ENCODE results near the gene TAAR1. TPM values are rescaled to one million over a fixed set of nuclear protein-coding genes. Genes with fewer than 3 reads are reported as not detected.
"Not testable (repeated sequence)": the region's sequence is repeated elsewhere in the genome, so short reads cannot be mapped to it uniquely, and the experiment has no call there.

The TAAR1 gene
- total RNA-seq, 2 experiments from 2014 or later = not detected

DNA sequence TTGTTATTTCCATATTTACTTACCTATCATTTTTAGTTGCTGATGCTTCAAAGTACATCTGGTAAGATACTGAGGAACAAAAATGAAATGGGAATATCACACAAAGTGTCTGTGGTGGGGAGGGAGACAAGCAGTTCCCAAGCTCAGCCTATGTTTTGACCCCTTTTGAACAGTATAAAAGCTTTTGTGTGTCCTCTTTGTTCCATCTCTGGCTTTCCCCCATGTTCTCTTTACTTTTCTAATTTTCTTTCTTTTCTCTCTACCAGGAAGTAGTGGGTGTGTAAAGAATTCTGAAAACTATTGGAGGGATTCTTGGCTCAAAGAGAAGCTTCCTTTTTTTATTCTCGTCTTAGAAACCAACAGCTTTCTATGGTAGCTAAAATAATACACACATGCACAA is 42.3 kb downstream of the TAAR1 start:
- POLR2A ChIA-PET = no interaction called here
- CTCF ChIA-PET = no interaction called here
- Mint-ChIP-seq H3K4me1 (no peaks in the 10 kb centered on the region), H3K4me3 (no peak overlapping the region), H3K36me3 (ENCODE audit: low read depth) (no peaks in the 10 kb centered on the region), H3K27ac (no peak overlapping the region), H3K27me3 (peaks cover 12% of the 10 kb centered on the region), H3K9me3 (ENCODE audit: low read depth) (no peaks in the 10 kb centered on the region)
- ATAC-seq (no peak), DNase-seq (no peak)
- intact Hi-C loops (cut with DNase I, micrococcal nuclease) = no loop called here

DNA sequence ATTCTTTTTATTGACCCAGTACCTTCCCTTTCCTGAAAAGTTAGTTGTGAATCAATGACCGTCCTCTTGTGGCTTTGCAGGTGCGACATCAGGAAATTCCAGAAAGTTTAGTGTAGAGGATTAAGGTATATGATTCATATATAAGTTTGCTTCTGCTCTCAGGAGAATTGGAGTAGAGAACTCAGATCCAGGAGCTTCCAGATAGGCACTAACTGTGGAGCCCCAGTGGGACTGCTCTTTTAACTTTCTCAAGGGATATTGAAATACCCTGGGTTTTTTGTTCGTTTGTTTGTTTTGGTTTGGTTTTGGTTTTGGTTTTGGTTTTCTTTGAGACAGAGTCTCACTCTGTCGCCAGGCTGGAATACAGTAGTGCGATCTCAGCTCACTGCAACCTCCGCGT is 44.4 kb downstream of the TAAR1 start:
- intact Hi-C loops (cut with DNase I, micrococcal nuclease) = no loop called here
- Mint-ChIP-seq H3K4me3 (no peak overlapping the region), H3K4me1 (no peaks in the 10 kb centered on the region), H3K27me3 (peaks cover 12% of the 10 kb centered on the region), H3K27ac (no peak overlapping the region), H3K9me3 (ENCODE audit: low read depth) (no peaks in the 10 kb centered on the region), H3K36me3 (ENCODE audit: low read depth) (no peaks in the 10 kb centered on the region)
- no peak for ATAC-seq
- ChIA-PET CTCF (no interaction called here), POLR2A (no interaction called here)
- no peak for DNase-seq

DNA sequence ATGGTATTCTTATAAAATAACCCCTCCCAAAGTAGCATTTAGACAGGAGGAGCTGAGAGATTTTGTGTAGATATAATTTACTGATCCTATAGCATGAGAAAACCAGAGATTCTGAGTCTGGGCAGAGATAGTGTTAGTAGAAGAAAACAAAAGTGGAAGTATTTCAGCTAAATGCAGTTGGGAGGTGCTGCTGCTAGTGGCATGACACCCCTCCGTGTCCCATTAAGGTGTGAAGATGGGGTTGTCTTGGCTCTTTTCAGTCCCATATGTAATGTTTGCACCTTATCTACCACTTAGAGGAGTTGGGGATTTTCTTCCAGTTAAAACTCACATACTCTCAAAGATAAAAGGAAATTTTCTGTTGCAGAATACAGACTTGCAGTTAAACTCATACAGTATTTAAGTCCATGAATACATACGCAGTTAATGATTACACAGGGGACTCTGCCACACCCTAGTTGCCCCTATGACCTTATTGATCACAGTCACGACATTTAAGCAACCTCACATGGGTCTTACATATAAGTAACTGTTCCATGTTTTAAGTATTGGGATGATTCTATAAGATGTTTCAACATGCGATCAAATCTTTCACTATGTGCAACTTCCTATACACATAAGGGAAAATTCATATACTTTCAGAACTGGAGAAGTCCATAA is 46.4 kb downstream of the TAAR1 start:
- no peak overlapping the region for H3K27ac Mint-ChIP-seq
- ChIA-PET POLR2A (no interaction called here), CTCF (no interaction called here)
- no peaks in the 10 kb centered on the region for H3K4me1 Mint-ChIP-seq
- DNase-seq = no peak
- intact Hi-C loops (cut with DNase I, micrococcal nuclease) = no loop called here
- no peaks in the 10 kb centered on the region for H3K36me3 Mint-ChIP-seq (ENCODE audit: low read depth)
- peaks cover 6% of the 10 kb centered on the region for H3K27me3 Mint-ChIP-seq
- H3K9me3 Mint-ChIP-seq (ENCODE audit: low read depth) = no peaks in the 10 kb centered on the region
- no peak for ATAC-seq
- H3K4me3 Mint-ChIP-seq = no peak overlapping the region

DNA sequence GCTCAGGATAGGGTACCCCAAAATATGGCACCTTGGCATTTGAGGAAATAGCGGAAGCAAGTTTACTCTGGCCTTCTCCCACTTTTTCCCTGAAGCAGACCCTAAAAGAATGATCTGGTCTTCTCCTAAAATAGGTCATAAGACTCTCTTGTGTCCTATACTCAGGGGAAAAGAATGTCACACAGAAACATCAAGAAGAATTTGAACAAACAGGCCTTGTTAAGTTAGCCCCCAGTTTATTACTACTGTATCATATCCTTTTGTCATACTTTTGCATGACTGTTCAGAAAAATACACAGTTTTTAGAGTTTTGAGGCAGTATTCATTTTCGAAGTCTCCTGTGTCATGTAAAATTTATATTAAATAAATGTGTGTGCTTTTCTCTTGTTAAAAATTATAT is 47.4 kb downstream of the TAAR1 start:
- no peak overlapping the region for H3K27ac Mint-ChIP-seq
- CTCF ChIA-PET = no interaction called here
- DNase-seq = no peak
- intact Hi-C loops (cut with DNase I, micrococcal nuclease) = no loop called here
- H3K36me3 Mint-ChIP-seq (ENCODE audit: low read depth) = no peaks in the 10 kb centered on the region
- ATAC-seq = no peak
- no peak overlapping the region for H3K4me3 Mint-ChIP-seq
- H3K27me3 Mint-ChIP-seq = peaks cover 6% of the 10 kb centered on the region
- POLR2A ChIA-PET = no interaction called here
- no peaks in the 10 kb centered on the region for H3K4me1 Mint-ChIP-seq
- no peaks in the 10 kb centered on the region for H3K9me3 Mint-ChIP-seq (ENCODE audit: low read depth)

DNA sequence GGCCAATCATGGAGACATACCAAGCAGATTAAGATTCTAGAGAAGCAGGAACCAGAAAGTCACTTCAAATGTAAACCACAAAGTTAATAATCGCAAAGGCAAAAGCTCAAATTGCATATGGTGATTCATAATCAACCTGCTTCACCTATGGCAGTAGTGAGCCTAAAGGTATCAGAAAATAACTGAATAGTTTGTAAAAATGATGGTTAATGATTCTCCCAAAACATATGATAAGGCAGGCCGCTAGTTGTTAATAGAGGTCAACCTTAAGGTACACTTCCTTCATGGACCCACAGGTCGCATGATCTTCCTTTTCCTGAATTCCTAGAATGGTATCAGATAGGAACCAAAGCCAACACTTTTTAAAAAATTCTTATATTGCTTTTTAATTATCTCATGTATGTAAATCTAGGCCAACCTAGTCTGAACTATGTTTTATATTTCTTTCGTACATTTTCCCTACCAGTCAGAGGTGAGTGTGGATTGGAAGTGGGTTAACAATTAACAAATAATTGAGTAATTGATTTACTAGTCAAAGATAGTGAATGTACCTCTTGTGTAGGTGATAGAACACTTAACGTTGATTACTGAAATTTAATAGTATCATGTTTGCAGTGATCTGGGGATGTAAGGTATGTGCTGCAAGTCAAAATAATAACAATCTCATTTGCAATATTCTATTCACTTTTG is 51.3 kb downstream of the TAAR1 start:
- Mint-ChIP-seq H3K4me3 (no peak overlapping the region), H3K27ac (no peak overlapping the region), H3K9me3 (ENCODE audit: low read depth) (no peaks in the 10 kb centered on the region), H3K27me3 (peaks cover 12% of the 10 kb centered on the region), H3K36me3 (ENCODE audit: low read depth) (no peaks in the 10 kb centered on the region), H3K4me1 (no peaks in the 10 kb centered on the region)
- intact Hi-C loops (cut with DNase I, micrococcal nuclease) = no loop called here
- ATAC-seq (no peak), DNase-seq (no peak)
- ChIA-PET CTCF (no interaction called here), POLR2A (no interaction called here)

DNA sequence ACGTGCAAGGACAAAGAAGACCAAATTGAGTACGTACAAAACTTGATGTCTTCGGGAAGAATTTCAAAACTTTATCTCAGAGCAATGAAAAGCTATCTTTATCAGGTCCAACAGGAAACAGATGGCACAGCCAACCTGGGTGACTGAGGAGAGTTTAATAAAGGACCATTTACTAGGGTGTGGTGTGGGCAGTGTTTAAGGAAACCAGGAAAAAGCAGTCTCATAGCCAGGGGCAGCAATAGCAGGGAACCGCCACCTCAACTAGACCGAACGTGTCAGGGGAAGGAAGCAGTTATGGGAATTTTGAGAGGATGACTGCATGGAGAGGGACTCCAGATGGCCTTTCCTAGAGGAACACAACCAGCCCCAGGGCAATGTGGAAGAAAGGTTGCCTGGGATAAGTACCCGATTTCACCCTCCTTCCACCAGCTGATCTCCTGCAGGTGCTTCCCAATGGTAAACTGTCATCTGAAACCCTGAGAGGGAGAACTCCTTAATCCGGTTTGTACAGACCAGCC is 54.3 kb downstream of the TAAR1 start:
- Mint-ChIP-seq H3K4me3 (no peak overlapping the region), H3K27me3 (peaks cover 12% of the 10 kb centered on the region), H3K9me3 (ENCODE audit: low read depth) (no peaks in the 10 kb centered on the region), H3K27ac (no peak overlapping the region), H3K4me1 (no peaks in the 10 kb centered on the region), H3K36me3 (ENCODE audit: low read depth) (no peaks in the 10 kb centered on the region)
- intact Hi-C loops (cut with DNase I, micrococcal nuclease) = no loop called here
- DNase-seq = no peak
- ChIA-PET POLR2A (no interaction called here), CTCF (interaction anchor here (0.8 to 1.2 kb wide), 2 partner anchors 9 to 1362 kb away, joined by 3 read pairs; no protein-coding TSS in a partner anchor)
- no peak for ATAC-seq

DNA sequence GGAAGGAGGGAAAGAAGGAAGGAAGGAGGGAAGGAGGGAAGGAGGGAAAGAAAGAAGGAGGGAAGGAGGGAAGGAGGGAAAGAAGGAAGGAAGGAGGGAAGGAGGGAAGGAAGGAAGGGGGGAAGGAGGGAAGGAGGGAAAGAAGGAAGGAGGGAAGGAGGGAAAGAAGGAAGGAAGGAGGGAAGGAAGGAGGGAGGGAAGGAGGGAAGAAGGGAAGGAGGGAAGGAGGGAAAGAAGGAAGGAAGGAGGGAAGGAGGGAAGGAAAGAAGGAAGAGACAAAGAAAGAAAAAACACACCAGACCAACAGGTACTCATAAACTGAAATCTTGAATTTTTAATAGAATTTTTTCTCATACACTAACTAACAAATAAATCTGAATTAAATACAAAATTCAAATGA is 58.1 kb downstream of the TAAR1 start:
- CTCF ChIA-PET; H3K4me3 Mint-ChIP-seq; H3K9me3 Mint-ChIP-seq (ENCODE audit: low read depth); H3K36me3 Mint-ChIP-seq (ENCODE audit: low read depth); DNase-seq; H3K4me1 Mint-ChIP-seq; POLR2A ChIA-PET; intact Hi-C loops (cut with DNase I, micrococcal nuclease); H3K27ac Mint-ChIP-seq; ATAC-seq: not testable (repeated sequence)
- peaks cover 20% of the 10 kb centered on the region for H3K27me3 Mint-ChIP-seq

DNA sequence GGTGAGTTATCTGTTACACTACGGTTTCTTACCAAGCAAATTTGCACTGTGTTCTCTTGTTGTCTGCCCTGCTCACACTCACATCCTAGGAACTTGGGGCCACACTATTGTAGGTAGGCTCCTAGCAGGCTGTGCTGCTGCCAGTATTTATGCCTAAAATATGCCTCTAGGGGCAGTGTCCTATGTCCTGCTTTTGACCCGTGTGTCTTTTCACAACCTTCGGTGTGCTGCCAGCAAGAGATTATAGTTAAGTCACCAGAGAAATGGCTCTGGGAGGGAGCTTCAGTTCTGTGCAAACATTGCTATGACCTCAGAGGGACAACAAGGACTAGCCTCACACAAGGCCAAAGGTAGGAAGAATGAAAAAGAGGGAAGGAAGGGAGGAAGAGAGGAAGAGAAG is 60.5 kb downstream of the TAAR1 start:
- Mint-ChIP-seq H3K27me3 (peaks cover 14% of the 10 kb centered on the region), H3K36me3 (ENCODE audit: low read depth) (no peaks in the 10 kb centered on the region), H3K4me1 (no peaks in the 10 kb centered on the region), H3K27ac (no peak overlapping the region), H3K9me3 (ENCODE audit: low read depth) (no peaks in the 10 kb centered on the region), H3K4me3 (no peak overlapping the region)
- ChIA-PET POLR2A (no interaction called here), CTCF (no interaction called here)
- DNase-seq (no peak), ATAC-seq (no peak)
- intact Hi-C loops (cut with DNase I, micrococcal nuclease) = no loop called here

DNA sequence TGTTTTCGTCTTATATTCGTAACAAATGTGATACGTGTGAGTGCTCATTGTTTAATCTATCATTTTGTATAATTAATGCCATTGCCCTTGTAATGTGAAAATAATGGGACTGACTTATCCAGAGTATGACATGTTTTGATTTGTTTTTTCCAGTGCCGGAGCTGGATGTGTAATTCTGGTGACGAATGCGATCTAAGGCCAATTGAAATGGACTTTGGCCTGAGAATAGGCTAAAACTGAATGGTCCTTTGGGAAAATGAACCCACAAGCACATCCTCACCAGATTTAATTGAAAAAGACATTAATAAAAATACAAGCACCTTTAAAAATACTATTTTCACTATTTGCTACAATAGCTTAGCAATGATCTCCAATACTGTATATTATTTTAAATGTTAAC is 62.8 kb downstream of the TAAR1 start:
- no peak overlapping the region for H3K27ac Mint-ChIP-seq
- DNase-seq (no peak), ATAC-seq (no peak)
- peaks cover 14% of the 10 kb centered on the region for H3K27me3 Mint-ChIP-seq
- no peaks in the 10 kb centered on the region for H3K36me3 Mint-ChIP-seq (ENCODE audit: low read depth)
- H3K9me3 Mint-ChIP-seq (ENCODE audit: low read depth) = no peaks in the 10 kb centered on the region
- intact Hi-C loops (cut with DNase I, micrococcal nuclease) = no loop called here
- POLR2A ChIA-PET = interaction anchor here (0.6 kb wide), 1 partner anchor 52 kb away, joined by 3 read pairs; no protein-coding TSS in a partner anchor
- no peak overlapping the region for H3K4me3 Mint-ChIP-seq
- CTCF ChIA-PET = interaction anchor here (0.7 to 1.7 kb wide), 3 partner anchors 9 to 208 kb away, joined by 3 to 4 read pairs (median 3); no protein-coding TSS in a partner anchor
- H3K4me1 Mint-ChIP-seq = no peaks in the 10 kb centered on the region

Other genes starting within 250 kb of the TAAR1 start
- gene STX7, start 146.1 kb downstream of the TAAR1 start, total RNA-seq = 10 to 100 TPM; 13.3 to 20.3 TPM
- not detected for gene TAAR9, start 120.9 kb downstream of the TAAR1 start, total RNA-seq
- not detected for gene TAAR8, start 106.5 kb downstream of the TAAR1 start, total RNA-seq
- not detected for gene TAAR6, start 88.9 kb downstream of the TAAR1 start, total RNA-seq
- not detected for gene TAAR5, start 69.4 kb downstream of the TAAR1 start, total RNA-seq
- gene TAAR2, start 34.9 kb downstream of the TAAR1 start, total RNA-seq = not detected
- gene VNN1, start 54.9 kb upstream of the TAAR1 start, total RNA-seq = not detected
- 1 to 10 TPM; 6.0 to 8.5 TPM for gene VNN2, start 98.7 kb upstream of the TAAR1 start, total RNA-seq
- gene SLC18B1, start 139.5 kb upstream of the TAAR1 start, total RNA-seq = 1 to 10 TPM; 3.4 to 6.6 TPM
- 1,000 to 10,000 TPM in 1 of 2 experiments, 100 to 1,000 TPM in 1; 837 to 2,006 TPM for gene RPS12, start 155.4 kb upstream of the TAAR1 start, total RNA-seq